HEK293T (cell line): Measurements from ENCODE around the gene RHOU.

Experiments
- ARNT ChIP-seq: fragments of 450-650 bp; IDR thresholded peaks from 2 replicates; pipeline ENCODE4 v1.6.1; 2017; ENCODE audit warnings: mild to moderate bottlenecking
- BHLHE40 ChIP-seq: fragments of 450-650 bp; IDR thresholded peaks from 2 replicates; pipeline ENCODE4 v1.6.1; 2016; ENCODE audit warnings: mild to moderate bottlenecking, moderate library complexity, borderline replicate concordance
- FOXK2 ChIP-seq: fragments of 450-650 bp; IDR thresholded peaks from 2 replicates; pipeline ENCODE4 v1.6.1; 2016; ENCODE audit warnings: mild to moderate bottlenecking
- L3MBTL2 ChIP-seq: fragments of 450-650 bp; conservative IDR thresholded peaks from 2 replicates; pipeline ENCODE4 v1.6.1; 2016; ENCODE audit warnings: mild to moderate bottlenecking
- NFRKB ChIP-seq: fragments of 450-650 bp; IDR thresholded peaks from 2 replicates; pipeline ENCODE4 v1.6.1; 2016; ENCODE audit warnings: mild to moderate bottlenecking, moderate library complexity
- SP1 ChIP-seq: fragments of 450-650 bp; IDR thresholded peaks from 2 replicates; pipeline ENCODE4 v1.6.1; 2017
- SUZ12 ChIP-seq: fragments of 450-650 bp; IDR thresholded peaks from 2 replicates; pipeline ENCODE4 v1.6.1; 2016; ENCODE audit warnings: mild to moderate bottlenecking
- TARDBP ChIP-seq: fragments of 450-650 bp; IDR thresholded peaks from 2 replicates; pipeline ENCODE4 v1.6.1; 2016
- TF ChIP-seq, protein P1 (sequence below): fragments of 450-650 bp; IDR thresholded peaks from 2 replicates; pipeline ENCODE4 v1.6.1; 2016

DNA sequence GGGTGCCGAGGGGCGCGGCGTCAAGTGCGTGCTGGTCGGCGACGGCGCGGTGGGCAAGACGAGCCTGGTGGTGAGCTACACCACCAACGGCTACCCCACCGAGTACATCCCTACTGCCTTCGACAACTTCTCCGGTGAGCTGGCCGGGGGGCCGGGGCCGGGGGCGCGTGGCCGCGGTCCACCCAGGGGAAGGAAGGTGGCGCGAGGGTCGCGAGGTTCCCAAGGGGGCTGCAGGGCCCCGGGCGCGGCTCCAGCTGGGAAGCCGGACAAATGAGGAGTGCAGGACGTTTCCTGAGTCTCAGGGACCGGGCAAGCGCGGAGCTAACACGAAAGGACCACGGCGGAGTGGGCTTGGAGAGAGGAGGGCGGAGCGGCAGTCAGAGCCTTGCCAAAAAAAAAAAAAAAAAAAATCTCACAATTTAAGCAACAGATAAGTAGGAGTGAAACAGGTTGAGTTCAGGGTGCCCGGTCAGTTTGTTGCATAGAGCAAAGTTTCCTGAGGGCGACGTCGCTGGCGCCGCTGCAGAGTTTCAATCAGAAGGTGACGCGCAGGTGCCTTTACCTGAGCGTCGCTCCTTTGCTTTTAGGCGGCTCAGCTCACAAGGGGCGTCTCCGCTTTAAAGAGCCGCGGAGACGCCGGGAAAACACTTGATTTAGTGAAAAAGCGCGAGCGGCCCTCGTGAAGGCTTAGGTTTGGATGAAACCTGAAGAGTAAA, 750 bp downstream of the RHOU start:
- TF ChIP-seq SP1 (no peak), L3MBTL2 (peak; percentile 36), BHLHE40 (no peak), FOXK2 (no peak), TARDBP (no peak), ARNT (no peak), NFRKB (no peak), SUZ12 (no peak)
- TF ChIP-seq, protein P1, sequence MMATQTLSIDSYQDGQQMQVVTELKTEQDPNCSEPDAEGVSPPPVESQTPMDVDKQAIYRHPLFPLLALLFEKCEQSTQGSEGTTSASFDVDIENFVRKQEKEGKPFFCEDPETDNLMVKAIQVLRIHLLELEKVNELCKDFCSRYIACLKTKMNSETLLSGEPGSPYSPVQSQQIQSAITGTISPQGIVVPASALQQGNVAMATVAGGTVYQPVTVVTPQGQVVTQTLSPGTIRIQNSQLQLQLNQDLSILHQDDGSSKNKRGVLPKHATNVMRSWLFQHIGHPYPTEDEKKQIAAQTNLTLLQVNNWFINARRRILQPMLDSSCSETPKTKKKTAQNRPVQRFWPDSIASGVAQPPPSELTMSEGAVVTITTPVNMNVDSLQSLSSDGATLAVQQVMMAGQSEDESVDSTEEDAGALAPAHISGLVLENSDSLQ: no peak
